ENCODE data around the gene TRMU. TPM values are rescaled to one million over a fixed set of nuclear protein-coding genes. Genes with fewer than 3 reads are reported as not detected.

The TRMU gene
- total RNA-seq, result 29.1 TPM

GRCh38 chr22:46335201-46336118 is at the start of gene TRMU:
TSS of gene TRMU (plus strand) at chr22:46335714. CDS start at chr22:46335765, 51 bp downstream.
- peak; percentile 37 to 71 (median 69) for DNase-seq (ENCODE audit: low read depth in 2 of 3, low spot score in 2 of 3)

GRCh38 chr22:46286006-46286405 is 49.5 kb upstream of the TRMU start:
- DNase-seq (ENCODE audit: low read depth in 2 of 3, low spot score in 2 of 3), result no peak

DNA sequence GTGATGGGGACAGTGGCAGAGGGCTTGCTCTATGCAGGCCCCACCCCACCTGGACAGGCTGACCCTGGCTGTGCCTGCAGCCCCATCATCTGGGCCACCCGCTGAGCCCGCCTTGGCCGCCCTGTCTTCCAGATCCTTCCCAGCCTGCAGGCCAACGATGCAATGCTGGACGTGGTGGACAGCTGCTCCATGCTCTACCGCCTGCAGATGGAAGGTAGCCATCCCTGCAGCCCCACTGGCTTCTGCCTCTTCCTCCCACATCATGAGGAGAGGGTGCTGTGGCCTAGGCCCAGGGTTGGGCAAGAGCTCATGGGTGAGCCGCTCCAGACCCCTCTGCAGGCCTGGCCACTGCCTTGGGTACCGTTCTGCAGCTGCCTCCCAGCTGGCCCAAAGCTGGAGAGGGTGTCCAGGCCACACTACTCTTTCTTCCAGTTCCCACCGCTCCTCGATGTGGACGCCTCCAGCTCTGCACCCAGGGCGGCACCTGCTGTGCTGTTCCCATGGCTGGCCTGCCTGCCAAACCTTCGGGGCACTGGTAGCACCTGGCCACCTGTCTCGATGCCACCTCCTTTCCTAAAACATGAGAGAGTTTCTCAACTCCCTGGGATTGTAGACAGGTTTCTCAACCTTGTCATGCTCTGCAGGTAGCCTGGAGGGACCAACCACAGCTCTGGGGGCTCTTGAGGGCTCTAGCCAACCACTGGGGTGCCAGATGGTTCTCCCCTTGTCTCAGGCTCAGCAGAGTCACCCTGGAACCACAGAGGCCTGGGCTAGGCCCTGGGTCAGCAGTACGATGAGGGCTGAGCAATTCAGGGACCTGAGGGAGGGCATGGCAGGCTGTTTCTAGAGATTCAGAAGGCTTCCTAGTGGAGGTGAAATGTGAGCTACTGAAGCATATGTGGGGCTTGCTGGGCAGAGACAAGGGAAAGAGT is 48.3 kb upstream of the TRMU start:
- no peak for DNase-seq (ENCODE audit: low read depth in 2 of 3, low spot score in 2 of 3)

- DNase-seq (ENCODE audit: low read depth in 2 of 3, low spot score in 2 of 3), result peak in 2 of 3 donors; percentile 80 to 90
Measured at GRCh38 chr22:46287873-46288751, 47.4 kb upstream of the TRMU start.

GRCh38 chr22:46288846-46289243 is 46.7 kb upstream of the TRMU start:
- DNase-seq (ENCODE audit: low read depth in 2 of 3, low spot score in 2 of 3), result no peak

GRCh38 chr22:46289244-46289891 is 46.1 kb upstream of the TRMU start:
- DNase-seq (ENCODE audit: low read depth in 2 of 3, low spot score in 2 of 3), result no peak

DNA sequence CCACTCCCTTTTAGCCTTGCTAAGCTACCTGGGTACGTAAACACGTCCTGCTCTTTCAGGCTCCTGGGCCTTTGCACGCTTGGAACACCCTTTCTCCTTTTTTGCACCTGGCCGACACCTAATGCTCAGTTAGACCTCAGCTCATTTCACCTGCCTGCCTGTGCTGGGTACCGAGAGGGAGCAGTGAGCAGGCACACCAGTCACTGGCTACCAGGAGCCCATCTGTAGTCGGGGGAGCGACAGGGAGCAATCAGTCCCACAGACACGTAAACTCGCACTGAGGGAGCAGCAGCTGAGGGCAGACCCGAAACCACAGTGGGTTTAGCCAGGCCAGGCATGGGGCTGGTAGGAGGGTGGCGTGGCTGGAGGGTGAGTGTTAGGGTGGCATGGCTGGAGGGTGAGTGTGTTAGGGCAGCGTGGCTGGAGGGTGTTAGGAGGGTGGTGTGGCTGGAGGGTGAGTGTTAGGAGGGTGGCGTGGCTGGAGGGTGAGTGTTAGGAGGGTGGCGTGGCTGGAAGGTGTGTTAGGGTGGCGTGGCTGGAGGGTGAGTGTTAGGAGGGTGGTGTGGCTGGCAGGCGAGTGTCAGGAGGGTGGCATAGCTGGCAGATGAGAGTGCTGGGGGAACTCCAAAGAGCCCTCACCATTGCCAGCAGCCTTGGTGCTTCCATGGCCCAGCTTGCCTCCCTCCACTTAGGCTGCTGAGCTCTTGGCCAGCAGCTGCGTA is 45.2 kb upstream of the TRMU start:
- no peak for DNase-seq (ENCODE audit: low read depth in 2 of 3, low spot score in 2 of 3)

- DNase-seq (ENCODE audit: low read depth in 2 of 3, low spot score in 2 of 3), result no peak
Measured at GRCh38 chr22:46290843-46291785, 44.4 kb upstream of the TRMU start.

DNA sequence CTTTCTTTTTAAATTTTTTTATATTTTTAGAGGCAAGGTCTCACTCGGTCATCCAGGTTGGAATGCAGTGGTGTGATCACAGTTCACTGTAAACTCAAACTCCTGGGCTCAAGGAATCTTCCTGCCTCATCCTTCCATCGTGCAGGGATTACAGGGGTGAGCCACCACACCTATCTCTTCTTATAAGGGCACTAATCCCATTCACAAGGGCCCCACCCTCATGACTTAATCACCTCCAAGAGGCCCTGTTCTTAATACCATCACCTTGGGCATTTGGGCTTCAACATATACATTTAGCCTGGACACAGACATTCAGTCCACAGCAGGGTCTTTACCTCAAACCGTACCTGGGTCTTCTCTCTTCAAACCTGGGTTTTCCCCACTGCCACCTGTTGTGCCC is 43.3 kb upstream of the TRMU start:
- DNase-seq (ENCODE audit: low read depth in 2 of 3, low spot score in 2 of 3), result no peak

DNA sequence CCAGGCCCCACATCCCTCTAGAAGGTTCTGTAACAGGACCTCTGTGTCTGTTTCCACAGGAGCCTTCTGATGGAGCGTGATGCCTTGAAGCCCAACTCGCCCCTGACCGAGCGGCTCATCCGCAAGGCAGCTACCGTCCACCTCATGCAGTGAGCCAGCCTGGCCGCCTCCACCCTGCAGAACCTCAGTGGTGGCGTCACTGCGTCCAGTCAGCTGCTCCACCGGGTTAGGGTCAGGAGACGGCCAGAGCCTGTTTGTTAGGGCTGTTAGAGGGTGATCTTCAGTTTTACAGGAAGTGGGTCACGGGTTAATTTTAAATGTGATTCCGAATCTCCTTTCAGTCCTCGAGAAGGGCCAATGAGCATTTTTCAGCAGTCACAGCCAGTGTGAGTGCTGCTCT is 42.8 kb upstream of the TRMU start:
- DNase-seq (ENCODE audit: low read depth in 2 of 3, low spot score in 2 of 3), result no peak

- peak in 2 of 3 donors; percentile 75 for DNase-seq (ENCODE audit: low read depth in 2 of 3, low spot score in 2 of 3)
Measured at GRCh38 chr22:46293577-46294260, 41.8 kb upstream of the TRMU start.

DNA sequence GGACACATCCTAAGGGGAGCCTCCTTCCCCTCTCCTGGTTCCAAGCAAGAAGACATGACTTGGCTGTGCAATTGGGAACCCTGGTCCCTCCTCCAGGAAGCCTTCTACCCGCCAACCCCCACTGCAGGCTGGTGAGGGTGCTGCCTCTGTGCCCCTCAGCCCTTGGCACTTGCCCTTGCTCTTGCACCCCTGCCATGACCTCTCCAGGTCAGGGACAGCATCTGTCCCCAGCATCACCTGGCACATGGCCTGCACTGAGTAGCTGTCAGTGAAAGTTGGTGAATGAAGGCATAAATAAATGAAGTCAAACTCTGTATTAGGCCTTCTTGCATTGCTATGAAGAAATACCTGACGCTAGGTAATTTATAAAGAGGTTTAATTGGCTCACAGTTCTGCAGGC is 40.7 kb upstream of the TRMU start:
- DNase-seq (ENCODE audit: low read depth in 2 of 3, low spot score in 2 of 3), result no peak

- no peak for DNase-seq (ENCODE audit: low read depth in 2 of 3, low spot score in 2 of 3)
Measured at GRCh38 chr22:46295277-46295971, 40.1 kb upstream of the TRMU start.

- DNase-seq (ENCODE audit: low read depth in 2 of 3, low spot score in 2 of 3), result peak; percentile 98 to 99 (median 98)
Measured at GRCh38 chr22:46296257-46297150, 39.0 kb upstream of the TRMU start, which contains the start of gene GTSE1. TSS of gene GTSE1 (plus strand) at chr22:46296870. CDS start at chr22:46297401, 531 bp downstream.

- no peak for DNase-seq (ENCODE audit: low read depth in 2 of 3, low spot score in 2 of 3)
Measured at GRCh38 chr22:46297151-46297812, 38.2 kb upstream of the TRMU start.
